ENCODE data around the gene NUDT8.

- TF ChIP-seq CTCF (IDR thresholded peaks at IDR 0.05), result peak in 6 of 7 experiments; percentile 14 to 55 (median 50)
- no peak for TF ChIP-seq POLR2A (IDR thresholded peaks at IDR 0.05)
Observed at GRCh38 chr11:67665541-67666302, 36.0 kb upstream of the NUDT8 start.
